Tibial nerve (tissue), 4 donors: ENCODE measurements around the gene POLR2M. TPM values are rescaled to one million over a fixed set of nuclear protein-coding genes. Genes with fewer than 3 reads are reported as not detected.

Source experiments
- DNase-seq, 2 donors: peaks; one replicate each; pipeline ENCODE4 v3.0.0-alpha.2; 2019; ENCODE audit warnings: low spot score in 2 of 2
- H3K27ac ChIP-seq, 4 donors: fragments of 200-600 bp; sonication (generic) in 3 of 4; one replicate each; pipeline ENCODE4 v1.5.1; 2017 to 2019; ENCODE audit warnings: mild to moderate bottlenecking in 1 of 4
- H3K27me3 ChIP-seq, 2 donors: fragments of 200-600 bp; sonication (generic) in 1 of 2; one replicate each; pipeline versions ENCODE4 v1.5.1 to v1.6.0; 2017 to 2019
- H3K36me3 ChIP-seq, 3 donors: fragments of 200-600 bp; sonication (generic); one replicate each; pipeline ENCODE4 v1.5.1; 2018 to 2019
- H3K4me1 ChIP-seq, 4 donors: fragments of 200-600 bp; sonication (generic) in 3 of 4; one replicate each; pipeline ENCODE4 v1.5.1; 2017 to 2019
- H3K4me3 ChIP-seq, 4 donors: fragments of 200-600 bp; sonication (generic) in 3 of 4; one replicate each; pipeline ENCODE4 v1.5.1; 2017 to 2019; ENCODE audit warnings: mild to moderate bottlenecking in 1 of 4, moderate library complexity in 1 of 4
- H3K9me3 ChIP-seq, 4 donors: fragments of 200-600 bp; sonication (generic) in 3 of 4; one replicate each; pipeline ENCODE4 v1.5.1; 2017 to 2019
- CTCF ChIP-seq, 5 experiments: fragments of 200-600 bp in 3 of 5; fragments of 450-650 bp in 2 of 5; sonication (generic) in 3 of 5; IDR thresholded peaks; one replicate each; pipeline ENCODE4 v1.5.1; 2016 to 2019; ENCODE audit warnings: antibody characterized with exemption in 5 of 5, mild to moderate bottlenecking in 3 of 5, moderate library complexity in 2 of 5
- EP300 ChIP-seq, 2 donors: sonication (generic); formaldehyde crosslinking; IDR thresholded peaks; one replicate each; pipeline ENCODE4 v1.6.1; 2017; ENCODE audit warnings: antibody characterized with exemption in 2 of 2, mild to moderate bottlenecking in 1 of 2
- POLR2A ChIP-seq, 2 donors: fragments of 450-650 bp; IDR thresholded peaks; one replicate each; pipeline ENCODE4 v1.6.1; 2017; ENCODE audit warnings: antibody characterized with exemption in 2 of 2, mild to moderate bottlenecking in 2 of 2, moderate library complexity in 2 of 2
- WGBS, 2 donors: methylation state at CpG; one replicate each; pipeline ENCODE4 v1.1.5; 2018; 5-methylcytosine and 5-hydroxymethylcytosine counted together
- total RNA-seq, 4 donors: library from RNA; depleted of rRNA; stranded (reverse); fragments of >200 nt; gene quantifications; one replicate each; pipeline ENCODE4 v1.1.0, GENCODE V29; 2016

The POLR2M gene
- total RNA-seq, 4 donors from 2014 or later = 32.7 to 643 (median 56.4) TPM

GRCh38 chr15:57675481-57676181, 30.9 kb upstream of the POLR2M start:
- no peak for TF ChIP-seq CTCF (IDR thresholded peaks at IDR 0.05)
- TF ChIP-seq POLR2A (IDR thresholded peaks at IDR 0.05) = no peak
- no peak for TF ChIP-seq EP300 (IDR thresholded peaks at IDR 0.05)
- Histone ChIP-seq H3K4me1 (peaks cover 0 to 9% (median 0%) of the 10 kb centered on the region in 4 donors), H3K27me3 (no peaks in the 10 kb centered on the region), H3K4me3 (no peak overlapping the region), H3K9me3 (no peaks in the 10 kb centered on the region), H3K36me3 (no peaks in the 10 kb centered on the region), H3K27ac (no peak overlapping the region)
- WGBS, 2 donors = 91 to 95% methylated on average over 9 of the region's 9 CpGs
- no peak for DNase-seq

GRCh38 chr15:57676585-57676984, 29.9 kb upstream of the POLR2M start:
- H3K4me1 ChIP-seq = peaks cover 0 to 10% (median 0%) of the 10 kb centered on the region in 4 donors
- H3K27ac ChIP-seq = no peak overlapping the region
- H3K9me3 ChIP-seq = no peaks in the 10 kb centered on the region
- DNase-seq = no peak
- TF ChIP-seq CTCF (IDR thresholded peaks at IDR 0.05) (no peak), EP300 (IDR thresholded peaks at IDR 0.05) (no peak), POLR2A (IDR thresholded peaks at IDR 0.05) (no peak)
- 71 to 73% methylated on average over 5 of the region's 5 CpGs for WGBS, 2 donors
- H3K36me3 ChIP-seq = no peaks in the 10 kb centered on the region
- no peak overlapping the region for H3K4me3 ChIP-seq
- no peaks in the 10 kb centered on the region for H3K27me3 ChIP-seq

- H3K4me1 ChIP-seq = peaks cover 0 to 10% (median 0%) of the 10 kb centered on the region in 4 donors
- H3K36me3 ChIP-seq = no peaks in the 10 kb centered on the region
- no peaks in the 10 kb centered on the region for H3K27me3 ChIP-seq
- H3K9me3 ChIP-seq = no peaks in the 10 kb centered on the region
- 79 to 86% methylated on average over 3 of the region's 3 CpGs for WGBS, 2 donors
- H3K4me3 ChIP-seq = no peak overlapping the region
- TF ChIP-seq EP300 (IDR thresholded peaks at IDR 0.05) (no peak), POLR2A (IDR thresholded peaks at IDR 0.05) (no peak), CTCF (IDR thresholded peaks at IDR 0.05) (no peak)
- H3K27ac ChIP-seq = no peak overlapping the region
- DNase-seq = no peak
Observed at GRCh38 chr15:57677204-57677603, 29.3 kb upstream of the POLR2M start.

- no peak for TF ChIP-seq EP300 (IDR thresholded peaks at IDR 0.05)
- no peak for TF ChIP-seq CTCF (IDR thresholded peaks at IDR 0.05)
- TF ChIP-seq POLR2A (IDR thresholded peaks at IDR 0.05) = no peak
- no peak for DNase-seq
- Histone ChIP-seq H3K27me3 (no peaks in the 10 kb centered on the region), H3K4me1 (peaks cover 0 to 10% (median 0%) of the 10 kb centered on the region in 4 donors), H3K9me3 (no peaks in the 10 kb centered on the region), H3K27ac (no peak overlapping the region), H3K36me3 (no peaks in the 10 kb centered on the region), H3K4me3 (no peak overlapping the region)
- 88 to 89% methylated on average over 1 of the region's 1 CpG for WGBS, 2 donors
Observed at GRCh38 chr15:57680021-57680420, 26.5 kb upstream of the POLR2M start.

GRCh38 chr15:57681011-57681410, 25.5 kb upstream of the POLR2M start:
- Histone ChIP-seq H3K27me3 (no peaks in the 10 kb centered on the region), H3K4me3 (no peak overlapping the region), H3K36me3 (no peaks in the 10 kb centered on the region), H3K4me1 (peaks cover 0 to 10% (median 0%) of the 10 kb centered on the region in 4 donors), H3K9me3 (no peaks in the 10 kb centered on the region), H3K27ac (no peak overlapping the region)
- TF ChIP-seq POLR2A (IDR thresholded peaks at IDR 0.05) (no peak), CTCF (IDR thresholded peaks at IDR 0.05) (no peak), EP300 (IDR thresholded peaks at IDR 0.05) (no peak)
- DNase-seq = no peak
- WGBS, 2 donors = 94 to 97% methylated on average over 1 of the region's 1 CpG
